Panc1 (cell line): ENCODE measurements around the gene RAD50.
"Not testable (repeated sequence)": the region's sequence is repeated elsewhere in the genome, so short reads cannot be mapped to it uniquely, and the experiment has no call there.

Experiments
- POLR2AphosphoS5 ChIP-seq: IDR thresholded peaks from 2 replicates; pipeline ENCODE4 v1.6.1; 2012; ENCODE audit warnings: mild to moderate bottlenecking, low read depth, low read length, moderate library complexity
- TF ChIP-seq, protein P1 (sequence below): fragments of 450-650 bp; IDR thresholded peaks from 2 replicates; pipeline ENCODE4 v1.5.1; 2017; ENCODE audit warnings: mild to moderate bottlenecking
- TF ChIP-seq, protein P2 (sequence below), 2 experiments: IDR thresholded peaks; 2 replicates each; pipeline ENCODE4 v1.6.1; 2011 to 2012; ENCODE audit warnings: low read depth in 2 of 2, control low read depth in 1 of 2, low read length in 1 of 2, mild to moderate bottlenecking in 1 of 2, moderate library complexity in 1 of 2; ENCODE audit not compliant: insufficient read depth in 1 of 2

DNA sequence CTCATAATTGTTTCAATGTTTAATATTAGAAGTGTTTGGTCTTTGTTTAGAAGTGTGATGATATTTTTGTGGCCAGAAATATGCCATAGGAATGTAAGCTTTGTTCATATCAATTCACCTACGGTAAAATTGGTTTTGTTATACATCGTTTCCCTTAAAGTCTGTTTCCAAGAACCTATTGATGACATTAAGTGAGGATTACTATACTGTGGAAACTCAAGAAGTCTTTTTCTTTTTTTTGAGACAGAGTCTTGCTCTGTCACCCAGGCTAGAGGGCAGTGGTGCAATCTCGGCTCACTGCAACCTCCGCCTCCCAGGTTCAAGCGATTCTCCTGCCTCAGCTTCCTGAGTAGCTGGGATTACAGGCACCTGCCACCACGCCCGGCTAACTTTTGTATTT lies 7.9 kb upstream of the RAD50 start:
- TF ChIP-seq POLR2AphosphoS5, result not testable (repeated sequence)
- TF ChIP-seq, protein P1, sequence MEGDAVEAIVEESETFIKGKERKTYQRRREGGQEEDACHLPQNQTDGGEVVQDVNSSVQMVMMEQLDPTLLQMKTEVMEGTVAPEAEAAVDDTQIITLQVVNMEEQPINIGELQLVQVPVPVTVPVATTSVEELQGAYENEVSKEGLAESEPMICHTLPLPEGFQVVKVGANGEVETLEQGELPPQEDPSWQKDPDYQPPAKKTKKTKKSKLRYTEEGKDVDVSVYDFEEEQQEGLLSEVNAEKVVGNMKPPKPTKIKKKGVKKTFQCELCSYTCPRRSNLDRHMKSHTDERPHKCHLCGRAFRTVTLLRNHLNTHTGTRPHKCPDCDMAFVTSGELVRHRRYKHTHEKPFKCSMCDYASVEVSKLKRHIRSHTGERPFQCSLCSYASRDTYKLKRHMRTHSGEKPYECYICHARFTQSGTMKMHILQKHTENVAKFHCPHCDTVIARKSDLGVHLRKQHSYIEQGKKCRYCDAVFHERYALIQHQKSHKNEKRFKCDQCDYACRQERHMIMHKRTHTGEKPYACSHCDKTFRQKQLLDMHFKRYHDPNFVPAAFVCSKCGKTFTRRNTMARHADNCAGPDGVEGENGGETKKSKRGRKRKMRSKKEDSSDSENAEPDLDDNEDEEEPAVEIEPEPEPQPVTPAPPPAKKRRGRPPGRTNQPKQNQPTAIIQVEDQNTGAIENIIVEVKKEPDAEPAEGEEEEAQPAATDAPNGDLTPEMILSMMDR, result not testable (repeated sequence)
- TF ChIP-seq, protein P2, sequence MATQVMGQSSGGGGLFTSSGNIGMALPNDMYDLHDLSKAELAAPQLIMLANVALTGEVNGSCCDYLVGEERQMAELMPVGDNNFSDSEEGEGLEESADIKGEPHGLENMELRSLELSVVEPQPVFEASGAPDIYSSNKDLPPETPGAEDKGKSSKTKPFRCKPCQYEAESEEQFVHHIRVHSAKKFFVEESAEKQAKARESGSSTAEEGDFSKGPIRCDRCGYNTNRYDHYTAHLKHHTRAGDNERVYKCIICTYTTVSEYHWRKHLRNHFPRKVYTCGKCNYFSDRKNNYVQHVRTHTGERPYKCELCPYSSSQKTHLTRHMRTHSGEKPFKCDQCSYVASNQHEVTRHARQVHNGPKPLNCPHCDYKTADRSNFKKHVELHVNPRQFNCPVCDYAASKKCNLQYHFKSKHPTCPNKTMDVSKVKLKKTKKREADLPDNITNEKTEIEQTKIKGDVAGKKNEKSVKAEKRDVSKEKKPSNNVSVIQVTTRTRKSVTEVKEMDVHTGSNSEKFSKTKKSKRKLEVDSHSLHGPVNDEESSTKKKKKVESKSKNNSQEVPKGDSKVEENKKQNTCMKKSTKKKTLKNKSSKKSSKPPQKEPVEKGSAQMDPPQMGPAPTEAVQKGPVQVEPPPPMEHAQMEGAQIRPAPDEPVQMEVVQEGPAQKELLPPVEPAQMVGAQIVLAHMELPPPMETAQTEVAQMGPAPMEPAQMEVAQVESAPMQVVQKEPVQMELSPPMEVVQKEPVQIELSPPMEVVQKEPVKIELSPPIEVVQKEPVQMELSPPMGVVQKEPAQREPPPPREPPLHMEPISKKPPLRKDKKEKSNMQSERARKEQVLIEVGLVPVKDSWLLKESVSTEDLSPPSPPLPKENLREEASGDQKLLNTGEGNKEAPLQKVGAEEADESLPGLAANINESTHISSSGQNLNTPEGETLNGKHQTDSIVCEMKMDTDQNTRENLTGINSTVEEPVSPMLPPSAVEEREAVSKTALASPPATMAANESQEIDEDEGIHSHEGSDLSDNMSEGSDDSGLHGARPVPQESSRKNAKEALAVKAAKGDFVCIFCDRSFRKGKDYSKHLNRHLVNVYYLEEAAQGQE (IDR thresholded peaks at IDR 0.05; ENCODE audit: insufficient read depth in 1 of 2, low read depth in 2 of 2, low read length in 1 of 2), result not testable (repeated sequence)
